HEK293T (cell line): ENCODE results near the gene PKNOX2.

Source experiments
- BHLHE40 ChIP-seq: fragments of 450-650 bp; IDR thresholded peaks from 2 replicates; pipeline ENCODE4 v1.6.1; 2016; ENCODE audit warnings: mild to moderate bottlenecking, moderate library complexity, borderline replicate concordance
- CTBP1 ChIP-seq: fragments of 450-650 bp; IDR thresholded peaks from 2 replicates; pipeline ENCODE4 v1.6.1; 2016; ENCODE audit warnings: borderline replicate concordance
- FOXA1 ChIP-seq: fragments of 450-650 bp; IDR thresholded peaks from 2 replicates; pipeline ENCODE4 v1.6.1; 2016; ENCODE audit warnings: mild to moderate bottlenecking
- FOXK2 ChIP-seq: fragments of 450-650 bp; IDR thresholded peaks from 2 replicates; pipeline ENCODE4 v1.6.1; 2016; ENCODE audit warnings: mild to moderate bottlenecking
- HDGF ChIP-seq: fragments of 450-650 bp; IDR thresholded peaks from 2 replicates; pipeline ENCODE4 v1.6.1; 2017; ENCODE audit warnings: antibody characterized with exemption, borderline replicate concordance
- L3MBTL2 ChIP-seq: fragments of 450-650 bp; conservative IDR thresholded peaks from 2 replicates; pipeline ENCODE4 v1.6.1; 2016; ENCODE audit warnings: mild to moderate bottlenecking
- SUZ12 ChIP-seq: fragments of 450-650 bp; IDR thresholded peaks from 2 replicates; pipeline ENCODE4 v1.6.1; 2016; ENCODE audit warnings: mild to moderate bottlenecking
- TF ChIP-seq, protein P1 (sequence below): fragments of 450-650 bp; IDR thresholded peaks from 2 replicates; pipeline ENCODE4 v1.6.1; 2016

DNA sequence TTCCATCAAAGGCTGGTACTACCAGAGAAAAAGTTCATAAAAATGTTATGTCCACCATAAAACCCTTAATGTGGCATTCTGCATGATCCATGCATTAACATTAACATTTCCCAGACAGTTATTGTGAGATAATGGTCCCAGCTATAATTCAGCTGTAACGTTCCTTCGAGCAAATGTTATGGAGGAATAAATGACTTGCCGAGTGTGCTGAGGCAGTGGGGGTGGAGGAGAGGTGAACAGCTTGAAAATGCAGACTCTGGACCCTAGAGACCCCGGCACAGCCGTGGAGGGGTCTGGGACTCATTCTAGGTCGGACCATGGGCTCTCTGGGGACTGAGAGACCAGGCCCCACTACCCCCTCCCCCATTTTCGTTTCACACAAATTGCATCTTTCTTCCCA is 141.9 kb downstream of the PKNOX2 start:
- no peak for TF ChIP-seq SUZ12
- no peak for TF ChIP-seq L3MBTL2
- no peak for TF ChIP-seq FOXA1
- no peak for TF ChIP-seq FOXK2
- no peak for TF ChIP-seq CTBP1
- TF ChIP-seq, protein P1, sequence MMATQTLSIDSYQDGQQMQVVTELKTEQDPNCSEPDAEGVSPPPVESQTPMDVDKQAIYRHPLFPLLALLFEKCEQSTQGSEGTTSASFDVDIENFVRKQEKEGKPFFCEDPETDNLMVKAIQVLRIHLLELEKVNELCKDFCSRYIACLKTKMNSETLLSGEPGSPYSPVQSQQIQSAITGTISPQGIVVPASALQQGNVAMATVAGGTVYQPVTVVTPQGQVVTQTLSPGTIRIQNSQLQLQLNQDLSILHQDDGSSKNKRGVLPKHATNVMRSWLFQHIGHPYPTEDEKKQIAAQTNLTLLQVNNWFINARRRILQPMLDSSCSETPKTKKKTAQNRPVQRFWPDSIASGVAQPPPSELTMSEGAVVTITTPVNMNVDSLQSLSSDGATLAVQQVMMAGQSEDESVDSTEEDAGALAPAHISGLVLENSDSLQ = no peak
- TF ChIP-seq BHLHE40 = no peak
- TF ChIP-seq HDGF = no peak
